NCI-H2196 (cell line): ENCODE measurements around the gene COL21A1.
A peak's percentile ranks its signal among the peaks of the same experiment; 100 is the strongest.
"Not testable (repeated sequence)": the region's sequence is repeated elsewhere in the genome, so short reads cannot be mapped to it uniquely, and the experiment has no call there.

Experiments used
- DNase-seq: peaks from one replicate; lab custom pipeline; 2025; ENCODE audit not compliant: unreplicated experiment; lab: John Stamatoyannopoulos, UW

The COL21A1 gene

DNA sequence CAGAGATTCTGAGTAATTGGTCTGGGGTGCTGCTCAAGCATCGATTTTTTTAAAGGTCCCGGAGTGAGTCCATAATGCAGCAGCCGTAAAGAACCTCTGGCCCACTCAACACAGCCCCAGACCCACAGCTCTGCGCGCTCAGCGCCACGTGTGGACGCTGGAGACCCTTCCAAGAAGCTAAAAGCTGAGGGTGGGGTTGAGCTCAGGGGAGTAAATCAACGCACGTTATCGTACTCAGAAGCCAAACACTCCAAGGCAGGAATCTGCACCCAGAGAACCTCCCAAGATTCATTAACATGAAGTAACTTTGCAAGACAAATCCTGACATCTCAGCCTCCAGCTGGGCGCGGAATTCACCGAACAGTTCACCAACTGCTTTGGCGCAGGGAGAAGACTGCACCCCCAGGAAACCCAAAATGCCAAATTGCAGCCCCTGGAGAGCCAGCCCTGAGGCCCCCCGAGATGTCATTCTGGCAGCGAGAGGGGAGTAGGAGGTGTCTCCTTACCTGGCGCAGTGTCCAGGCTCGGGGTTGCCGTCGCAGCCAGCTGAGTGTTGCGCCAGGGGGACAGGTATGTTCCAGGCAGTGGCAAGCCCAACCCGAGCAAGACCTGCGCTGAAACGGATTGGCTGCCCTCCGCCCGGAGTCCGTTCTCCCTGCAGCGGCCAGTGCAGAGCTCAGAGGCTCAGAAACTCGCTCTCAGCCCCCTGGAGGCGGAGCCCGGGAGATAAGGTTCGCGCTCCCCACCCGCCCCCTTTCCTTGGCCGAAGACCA is at the start of gene COL21A1:
Gene COL21A1, minus strand, starts transcription at position 700 of the 773 bp plus-strand sequence. CDS start 64,962 bp downstream, outside the sequence.
- no peak for DNase-seq

GRCh38 chr6:56293781-56294180 is 46.4 kb upstream of the COL21A1 start:
- no peak for DNase-seq

- DNase-seq = peak; percentile 67
Observed at GRCh38 chr6:56292505-56293181, 45.3 kb upstream of the COL21A1 start.

- no peak for DNase-seq
Observed at GRCh38 chr6:56291302-56291917, 44.0 kb upstream of the COL21A1 start.

- no peak for DNase-seq
Observed at GRCh38 chr6:56289721-56290120, 42.3 kb upstream of the COL21A1 start.

- DNase-seq = no peak
Observed at GRCh38 chr6:56288347-56288746, 41.0 kb upstream of the COL21A1 start.

DNA sequence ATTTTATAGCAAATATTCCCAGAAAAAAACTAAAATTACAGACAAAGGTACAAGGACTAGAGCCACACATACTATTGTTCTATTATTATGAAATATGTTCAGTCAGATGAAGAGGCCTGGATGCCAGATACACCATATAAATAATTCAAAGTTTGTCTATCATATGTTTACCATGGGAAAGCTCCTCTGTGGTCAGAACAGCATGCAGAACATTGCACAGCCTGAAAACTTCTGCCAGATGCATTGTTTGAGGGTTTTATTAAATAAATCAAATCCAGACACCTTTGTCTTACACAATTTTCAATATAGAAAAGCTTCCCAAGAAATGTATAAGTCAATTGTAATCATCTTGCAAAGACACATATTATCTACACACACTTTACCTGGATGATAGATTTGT is 35.0 kb upstream of the COL21A1 start:
- DNase-seq = no peak

GRCh38 chr6:56280126-56280525 is 32.7 kb upstream of the COL21A1 start:
- DNase-seq = no peak

GRCh38 chr6:56279331-56280080 is 32.1 kb upstream of the COL21A1 start:
- no peak for DNase-seq

DNA sequence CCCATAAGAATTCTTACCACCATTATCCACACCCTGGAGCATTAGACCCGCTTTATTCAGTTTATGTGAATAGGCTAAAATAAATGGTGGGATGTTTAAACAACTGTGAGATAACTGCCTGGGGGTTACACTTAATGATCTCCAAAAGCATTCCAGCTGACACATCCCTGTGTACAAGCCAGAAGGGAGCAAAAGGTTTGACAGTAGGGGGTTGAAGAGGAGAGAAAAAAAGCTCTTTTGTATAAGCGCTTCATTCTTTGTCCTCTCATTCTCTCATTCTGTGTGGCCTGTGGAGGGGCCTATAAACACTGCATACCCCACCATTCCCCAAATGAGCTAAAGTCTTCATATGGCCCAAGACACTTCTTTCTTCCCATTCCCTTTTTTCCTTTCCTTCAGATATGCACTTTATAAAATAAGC is 30.8 kb upstream of the COL21A1 start:
- no peak for DNase-seq

GRCh38 chr6:56270812-56271441 is 23.5 kb upstream of the COL21A1 start:
- DNase-seq = no peak

GRCh38 chr6:56268266-56268665 is 20.9 kb upstream of the COL21A1 start:
- DNase-seq = no peak

DNA sequence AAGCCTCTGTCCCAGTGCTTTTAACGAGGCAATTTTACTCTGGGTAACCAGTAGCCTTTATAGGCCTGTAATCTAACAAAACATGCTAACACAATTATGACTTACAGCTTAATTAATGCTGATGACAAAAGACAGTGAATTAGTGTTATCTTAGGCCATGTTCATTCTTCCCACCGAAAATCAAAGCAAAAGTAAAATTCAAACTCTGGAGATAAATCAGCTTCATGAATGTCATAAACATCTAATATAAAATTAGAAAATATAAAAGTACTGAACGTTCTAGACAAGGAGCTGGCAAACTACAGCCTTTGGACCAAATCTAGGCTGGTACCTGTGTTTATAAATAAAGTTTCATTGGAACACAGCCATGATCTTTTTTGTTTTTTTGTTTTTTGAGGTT is 18.6 kb upstream of the COL21A1 start:
- DNase-seq = no peak

DNA sequence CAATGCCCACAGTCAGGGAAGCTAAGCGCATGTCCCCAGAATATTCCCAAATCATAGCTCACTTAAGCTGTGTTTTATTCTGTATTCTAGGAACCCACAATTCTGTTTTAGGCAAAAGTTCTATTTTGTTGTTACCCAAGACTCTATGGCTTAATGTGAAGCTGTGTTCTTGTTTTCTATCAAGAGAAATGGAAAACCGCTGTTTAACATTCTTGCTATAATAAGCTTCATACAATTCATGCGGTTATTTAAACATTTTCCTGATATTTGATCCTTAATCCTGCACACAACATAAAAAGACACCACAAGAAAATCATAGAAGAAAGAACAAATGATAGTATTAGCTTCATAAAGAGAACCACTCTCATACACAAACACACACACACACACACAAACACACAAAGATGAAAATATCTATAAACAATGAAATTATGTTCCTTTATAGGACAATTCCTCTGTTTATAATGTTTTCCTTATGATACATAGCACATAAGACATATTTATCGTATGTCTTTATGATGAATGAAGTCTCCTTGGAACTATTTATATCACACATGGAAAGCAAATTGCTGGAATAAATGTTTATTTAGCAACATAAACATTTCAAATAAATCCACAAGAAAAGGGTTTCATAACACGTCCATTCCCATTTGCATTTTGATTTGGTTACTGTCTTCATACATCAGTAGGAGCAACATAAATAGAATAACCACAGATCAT is 16.4 kb upstream of the COL21A1 start:
- no peak for DNase-seq

- DNase-seq = not testable (repeated sequence)
Observed at GRCh38 chr6:56260593-56260992, 13.2 kb upstream of the COL21A1 start.

GRCh38 chr6:56259234-56260077 is 12.1 kb upstream of the COL21A1 start:
- DNase-seq = peak; percentile 17

DNA sequence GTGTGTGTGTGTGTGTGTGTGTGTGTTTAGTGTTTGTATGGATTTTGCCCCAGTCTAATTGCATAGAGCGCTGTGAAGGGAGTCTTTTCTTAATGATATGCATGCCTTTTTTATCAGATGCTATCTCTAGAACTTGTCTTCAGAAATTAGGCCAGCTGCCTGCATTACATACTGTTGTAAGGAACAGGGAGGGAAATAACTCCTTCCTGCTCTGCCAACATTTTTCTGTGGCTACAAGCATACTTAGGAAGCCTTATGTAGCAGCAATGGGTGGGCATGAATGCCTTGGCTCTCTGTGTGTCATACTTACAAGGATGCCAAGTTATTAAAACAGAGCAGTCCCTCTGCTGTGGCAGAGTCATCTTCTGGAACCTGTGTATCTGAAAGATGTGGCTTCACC is 8.0 kb upstream of the COL21A1 start:
- no peak for DNase-seq

- no peak for DNase-seq
Observed at GRCh38 chr6:56250266-56250665, 2.9 kb upstream of the COL21A1 start.

DNA sequence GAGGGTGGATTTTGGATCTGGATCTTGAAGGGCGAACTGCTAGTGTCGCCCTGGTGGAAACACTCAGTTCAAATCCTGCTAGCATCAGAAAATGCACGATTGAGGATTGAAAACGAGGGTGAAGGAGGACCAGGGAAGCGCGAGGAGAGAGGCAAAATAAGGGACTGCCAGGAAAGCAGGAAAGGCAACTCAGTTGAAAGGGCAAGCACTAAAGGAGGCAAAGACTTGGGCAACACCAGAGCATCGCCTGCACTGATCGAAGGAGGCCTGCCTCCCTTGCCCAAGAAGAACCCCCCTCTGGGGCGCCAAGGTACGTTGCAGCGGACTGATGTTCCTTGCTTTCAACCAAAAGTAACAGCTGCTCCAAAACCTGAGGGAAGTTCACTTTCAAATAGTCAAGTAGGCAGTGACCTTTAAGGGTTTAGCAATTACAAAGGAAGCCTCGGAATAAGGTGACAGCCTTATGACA is 308 bp upstream of the COL21A1 start:
- DNase-seq = no peak
